RWPE1 (cell line): ENCODE measurements around the gene PSMD1.
"Not testable (repeated sequence)": the region's sequence is repeated elsewhere in the genome, so short reads cannot be mapped to it uniquely, and the experiment has no call there.

ENCODE experiments used
- CTCF ChIA-PET: fragments of 350-600 bp; sonication (Branson Sonifier 250); formaldehyde crosslinking; extraction: SDS; loops from one replicate; lab custom pipeline; 2021; lab: Yijun Ruan, JAX
- POLR2A ChIA-PET: fragments of 400-600 bp; formaldehyde crosslinking; extraction: SDS; loops from one replicate; lab custom pipeline; 2020; ENCODE audit warnings: antibody characterized with exemption; ENCODE audit not compliant: low non-redundant PET; lab: Yijun Ruan, JAX
- DNase-seq: peaks from one replicate; pipeline ENCODE4 v3.0.0; 2012; ENCODE audit warnings: low spot score
- H3K27ac ChIP-seq: fragments of 450-650 bp; 2 replicates; pipeline ENCODE4 v1.5.1; 2017
- CTCF ChIP-seq: fragments of 450-650 bp; conservative IDR thresholded peaks from 2 replicates; pipeline ENCODE4 v1.5.1; 2017; ENCODE audit warnings: low read depth, mild to moderate bottlenecking

The PSMD1 gene

GRCh38 chr2:231088754-231089153 lies 32.1 kb downstream of the PSMD1 start:
- POLR2A ChIA-PET: no interaction called here
- H3K27ac ChIP-seq: no peak overlapping the region
- TF ChIP-seq CTCF: no peak
- CTCF ChIA-PET: no interaction called here
- no peak for DNase-seq

GRCh38 chr2:231093933-231094332 lies 37.3 kb downstream of the PSMD1 start:
- no peak for DNase-seq
- H3K27ac ChIP-seq: no peak overlapping the region
- ChIA-PET POLR2A (no interaction called here), CTCF (no interaction called here)
- no peak for TF ChIP-seq CTCF

- no peak for DNase-seq
- ChIA-PET POLR2A (no interaction called here), CTCF (interaction anchor here (0.6 kb wide), 1 partner anchor 63 kb away, joined by 3 read pairs; no protein-coding TSS in a partner anchor)
- H3K27ac ChIP-seq: no peak overlapping the region
- TF ChIP-seq CTCF: no peak
These were observed 38.2 kb downstream of the PSMD1 start for GRCh38 chr2:231094736-231095346.

GRCh38 chr2:231099918-231100317 lies 43.3 kb downstream of the PSMD1 start:
- DNase-seq: no peak
- H3K27ac ChIP-seq: no peak overlapping the region
- ChIA-PET POLR2A (interaction anchor here (0.6 kb wide), 1 partner anchor 149 kb away, joined by 3 read pairs; no protein-coding TSS in a partner anchor), CTCF (interaction anchor here (0.6 kb wide), 2 partner anchors 141 to 300 kb away, joined by 3 read pairs; no protein-coding TSS in a partner anchor)
- TF ChIP-seq CTCF: no peak

GRCh38 chr2:231100321-231100720 lies 43.7 kb downstream of the PSMD1 start:
- POLR2A ChIA-PET: interaction anchor here (0.6 kb wide), 1 partner anchor 150 kb away, joined by 3 read pairs; no protein-coding TSS in a partner anchor

GRCh38 chr2:231100990-231101389 lies 44.3 kb downstream of the PSMD1 start:
- H3K27ac ChIP-seq: no peak overlapping the region
- ChIA-PET POLR2A (no interaction called here), CTCF (interaction anchor here (0.6 kb wide), 1 partner anchor 319 kb away, joined by 5 read pairs; no protein-coding TSS in a partner anchor)
- DNase-seq: no peak
- TF ChIP-seq CTCF: no peak

More at GRCh38 chr2:231100321-231100720, 43.7 kb downstream of the PSMD1 start:
- CTCF ChIA-PET: interaction anchor here (0.6 kb wide), 1 partner anchor 300 kb away, joined by 3 read pairs; no protein-coding TSS in a partner anchor
- DNase-seq, H3K27ac ChIP-seq: not testable (repeated sequence)

GRCh38 chr2:231102772-231103171 lies 46.1 kb downstream of the PSMD1 start:
- H3K27ac ChIP-seq: no peak overlapping the region
- no peak for DNase-seq
- TF ChIP-seq CTCF: no peak
- ChIA-PET CTCF (no interaction called here), POLR2A (no interaction called here)
